Measurements from ENCODE around the gene STS. TPM values are rescaled to one million over a fixed set of nuclear protein-coding genes. Genes with fewer than 3 reads are reported as not detected.

Gene STS
- total RNA-seq, 4 donors from 2014 or later = 1.8 to 7.9 (median 5.3) TPM

DNA sequence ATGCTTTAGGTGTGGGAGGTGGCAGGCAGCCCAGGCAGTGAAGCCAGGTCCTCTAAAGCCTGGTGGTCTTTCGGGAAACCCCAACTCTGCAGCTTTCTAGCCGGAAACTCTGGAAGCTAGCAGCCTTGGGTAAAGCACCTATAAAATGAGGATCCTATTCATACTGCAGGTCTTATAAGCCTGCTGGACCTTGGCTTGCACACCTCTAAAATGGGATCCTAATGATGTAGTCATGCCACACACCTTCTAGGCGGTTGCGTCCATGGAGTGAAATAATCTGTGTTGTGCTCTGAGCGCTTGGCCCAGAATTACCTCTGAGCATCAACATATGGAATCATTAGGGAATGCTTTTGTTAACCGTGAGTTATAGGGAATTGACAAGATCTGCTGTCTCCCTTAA lies 36.0 kb upstream of the STS start:
- intact Hi-C loops (cut with DNase I; ENCODE audit: low total_unique reads) (no loop called here), in situ Hi-C loops (cut with MboI; ENCODE audit: low pct_ligation_motif_present in 1 of 4, low pct_unique_long_range_greater_than_20kb in 1 of 4, low sequenced_read_pairs in 3 of 4) (no loop called here)
- H3K27me3 ChIP-seq = no peaks in the 10 kb centered on the region
- TF ChIP-seq EP300 (IDR thresholded peaks at IDR 0.05; ENCODE audit: low read depth) = no peak
- TF ChIP-seq CTCF (IDR thresholded peaks at IDR 0.05) = no peak
- no peak for TF ChIP-seq POLR2AphosphoS5 (IDR thresholded peaks at IDR 0.05)
- TF ChIP-seq POLR2A (IDR thresholded peaks at IDR 0.05) = no peak
- WGBS, 2 donors (ENCODE audit: low coverage in 1 of 2) = 95% methylated on average over 6 of the region's 6 CpGs; no CpG with 5 or more reads in 1 of the 2 donors
- no peaks in the 10 kb centered on the region for H3K36me3 ChIP-seq
- peaks cover 11 to 28% (median 19%) of the 10 kb centered on the region in 4 donors for H3K4me1 ChIP-seq
- H3K9me3 ChIP-seq = no peaks in the 10 kb centered on the region
- H3K4me3 ChIP-seq = no peak overlapping the region
- DNase-seq = no peak
- H3K27ac ChIP-seq = no peak overlapping the region

DNA sequence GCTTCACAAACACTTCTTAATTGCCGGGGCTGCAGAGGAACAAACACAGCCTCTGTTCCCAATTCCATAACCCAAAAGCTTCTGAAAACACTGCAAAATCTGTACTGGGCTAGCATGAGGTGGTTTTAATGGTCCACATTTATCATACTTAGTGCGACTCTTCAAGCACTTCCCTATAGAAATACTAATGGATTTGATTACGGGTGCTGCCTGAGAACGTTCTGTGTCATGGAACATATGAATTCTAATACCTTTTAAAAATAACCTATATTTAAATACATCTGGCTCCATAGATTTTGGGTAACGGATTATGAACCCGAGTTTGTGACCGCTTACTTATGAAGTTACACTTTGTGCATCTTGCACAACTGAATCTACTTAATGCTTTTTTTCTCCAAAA lies 35.4 kb upstream of the STS start:
- in situ Hi-C loops (cut with MboI; ENCODE audit: low pct_ligation_motif_present in 1 of 4, low pct_unique_long_range_greater_than_20kb in 1 of 4, low sequenced_read_pairs in 3 of 4) (no loop called here), intact Hi-C loops (cut with DNase I; ENCODE audit: low total_unique reads) (no loop called here)
- TF ChIP-seq POLR2AphosphoS5 (IDR thresholded peaks at IDR 0.05) (no peak), EP300 (IDR thresholded peaks at IDR 0.05; ENCODE audit: low read depth) (no peak), CTCF (IDR thresholded peaks at IDR 0.05) (no peak), POLR2A (IDR thresholded peaks at IDR 0.05) (no peak)
- Histone ChIP-seq H3K4me3 (no peak overlapping the region), H3K36me3 (no peaks in the 10 kb centered on the region), H3K27me3 (no peaks in the 10 kb centered on the region), H3K27ac (no peak overlapping the region), H3K4me1 (peaks cover 11 to 28% (median 19%) of the 10 kb centered on the region in 4 donors), H3K9me3 (no peaks in the 10 kb centered on the region)
- 95 to 100% methylated on average over 3 to 7 of the region's 7 CpGs for WGBS, 2 donors (ENCODE audit: low coverage in 1 of 2)
- no peak for DNase-seq

GRCh38 chrX:7115557-7115956 lies 32.0 kb upstream of the STS start:
- in situ Hi-C loops (cut with MboI; ENCODE audit: low pct_ligation_motif_present in 1 of 4, low pct_unique_long_range_greater_than_20kb in 1 of 4, low sequenced_read_pairs in 3 of 4) (no loop called here), intact Hi-C loops (cut with DNase I; ENCODE audit: low total_unique reads) (no loop called here)
- TF ChIP-seq POLR2AphosphoS5 (IDR thresholded peaks at IDR 0.05) = no peak
- TF ChIP-seq EP300 (IDR thresholded peaks at IDR 0.05; ENCODE audit: low read depth) = no peak
- TF ChIP-seq CTCF (IDR thresholded peaks at IDR 0.05) = no peak
- no peak for TF ChIP-seq POLR2A (IDR thresholded peaks at IDR 0.05)
- DNase-seq = no peak
- Histone ChIP-seq H3K4me3 (no peak overlapping the region), H3K27ac (no peak overlapping the region), H3K4me1 (peaks cover 0 to 18% (median 12%) of the 10 kb centered on the region in 4 donors), H3K36me3 (no peaks in the 10 kb centered on the region), H3K9me3 (no peaks in the 10 kb centered on the region), H3K27me3 (no peaks in the 10 kb centered on the region)
- 79% methylated on average over 6 of the region's 6 CpGs; no CpG with 5 or more reads in 1 of the 2 donors for WGBS, 2 donors (ENCODE audit: low coverage in 1 of 2)

DNA sequence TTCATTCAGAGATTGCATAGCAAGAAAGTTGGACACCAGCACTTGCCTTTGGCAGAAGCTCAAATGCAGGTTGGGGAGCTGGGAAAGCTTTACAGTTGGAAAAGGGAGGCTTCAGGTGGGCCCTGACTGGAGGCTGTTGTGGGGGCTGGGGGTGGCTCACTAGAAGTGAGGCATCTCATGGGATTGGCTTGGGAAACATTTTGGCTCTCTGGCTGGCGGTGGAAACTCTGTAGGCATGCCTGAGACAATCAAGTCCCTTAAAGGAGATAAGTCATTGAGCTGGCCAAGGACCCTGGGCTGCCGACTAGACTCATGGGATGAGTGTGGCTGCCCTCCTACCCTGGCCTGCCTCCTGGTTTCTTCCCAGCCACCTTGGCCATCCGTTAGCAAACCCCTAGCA lies 31.4 kb upstream of the STS start:
- in situ Hi-C loops (cut with MboI; ENCODE audit: low pct_ligation_motif_present in 1 of 4, low pct_unique_long_range_greater_than_20kb in 1 of 4, low sequenced_read_pairs in 3 of 4) = no loop called here
- intact Hi-C loops (cut with DNase I; ENCODE audit: low total_unique reads) = no loop called here
- DNase-seq = no peak

More for the DNA sequence above, 31.4 kb upstream of the STS start:
- H3K4me3 ChIP-seq = no peak overlapping the region
- peaks cover 0 to 17% (median 12%) of the 10 kb centered on the region in 4 donors for H3K4me1 ChIP-seq
- H3K36me3 ChIP-seq = no peaks in the 10 kb centered on the region
- no peak overlapping the region for H3K27ac ChIP-seq
- no peak for TF ChIP-seq POLR2A (IDR thresholded peaks at IDR 0.05)
- TF ChIP-seq EP300 (IDR thresholded peaks at IDR 0.05; ENCODE audit: low read depth) = no peak
- no peak for TF ChIP-seq CTCF (IDR thresholded peaks at IDR 0.05)
- no peak for TF ChIP-seq POLR2AphosphoS5 (IDR thresholded peaks at IDR 0.05)
- no peaks in the 10 kb centered on the region for H3K27me3 ChIP-seq
- WGBS, 2 donors (ENCODE audit: low coverage in 1 of 2) = 90% methylated on average over 3 of the region's 3 CpGs; no CpG with 5 or more reads in 1 of the 2 donors
- no peaks in the 10 kb centered on the region for H3K9me3 ChIP-seq

All from transverse colon (tissue), 4 donors.